K562 treated with DMSO at 1 percent for 24 hours (cell line): Measurements from ENCODE around the gene GLIPR1L1. TPM values are rescaled to one million over a fixed set of nuclear protein-coding genes. Genes with fewer than 3 reads are reported as not detected.

ENCODE experiments used
- total RNA-seq: library from RNA; unstranded; fragments of 300-600 nt; gene quantifications from 2 replicates; pipeline ENCODE4 v1.2.3, GENCODE V29; 2022; ENCODE audit warnings: low read depth; ENCODE audit not compliant: insufficient read depth

The GLIPR1L1 gene, protein sequence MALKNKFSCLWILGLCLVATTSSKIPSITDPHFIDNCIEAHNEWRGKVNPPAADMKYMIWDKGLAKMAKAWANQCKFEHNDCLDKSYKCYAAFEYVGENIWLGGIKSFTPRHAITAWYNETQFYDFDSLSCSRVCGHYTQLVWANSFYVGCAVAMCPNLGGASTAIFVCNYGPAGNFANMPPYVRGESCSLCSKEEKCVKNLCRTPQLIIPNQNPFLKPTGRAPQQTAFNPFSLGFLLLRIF
- not detected in 2 replicates for total RNA-seq

DNA sequence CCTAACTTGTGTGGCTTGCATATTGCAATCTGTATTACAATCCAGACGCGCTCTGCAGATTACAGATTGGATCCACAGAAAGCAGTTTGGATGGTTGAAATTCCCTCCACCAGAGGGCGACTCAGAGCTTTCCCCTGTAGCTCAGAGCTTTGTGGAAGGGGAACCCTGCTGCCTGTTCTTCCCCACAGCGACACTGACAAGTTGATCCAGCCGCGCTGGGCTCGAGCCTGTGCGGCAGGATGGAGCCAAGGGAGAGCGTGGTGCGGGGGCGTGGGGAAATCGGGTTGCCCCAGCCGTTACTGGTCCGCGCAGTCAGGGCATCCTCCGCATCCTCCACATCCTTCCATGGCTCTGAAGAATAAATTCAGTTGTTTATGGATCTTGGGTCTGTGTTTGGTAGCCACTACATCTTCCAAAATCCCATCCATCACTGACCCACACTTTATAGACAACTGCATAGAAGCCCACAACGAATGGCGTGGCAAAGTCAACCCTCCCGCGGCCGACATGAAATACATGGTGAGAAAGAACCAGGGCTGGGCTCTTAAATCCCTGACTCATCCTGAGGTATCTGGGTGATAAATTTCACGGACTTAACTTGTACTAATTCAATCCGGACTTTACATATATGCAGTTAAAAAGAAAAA is at the start of gene GLIPR1L1:
Gene GLIPR1L1, plus strand, starts transcription at position 287 of the 647 bp plus-strand sequence. Its CDS starts 59 bp downstream, at position 346.

DNA sequence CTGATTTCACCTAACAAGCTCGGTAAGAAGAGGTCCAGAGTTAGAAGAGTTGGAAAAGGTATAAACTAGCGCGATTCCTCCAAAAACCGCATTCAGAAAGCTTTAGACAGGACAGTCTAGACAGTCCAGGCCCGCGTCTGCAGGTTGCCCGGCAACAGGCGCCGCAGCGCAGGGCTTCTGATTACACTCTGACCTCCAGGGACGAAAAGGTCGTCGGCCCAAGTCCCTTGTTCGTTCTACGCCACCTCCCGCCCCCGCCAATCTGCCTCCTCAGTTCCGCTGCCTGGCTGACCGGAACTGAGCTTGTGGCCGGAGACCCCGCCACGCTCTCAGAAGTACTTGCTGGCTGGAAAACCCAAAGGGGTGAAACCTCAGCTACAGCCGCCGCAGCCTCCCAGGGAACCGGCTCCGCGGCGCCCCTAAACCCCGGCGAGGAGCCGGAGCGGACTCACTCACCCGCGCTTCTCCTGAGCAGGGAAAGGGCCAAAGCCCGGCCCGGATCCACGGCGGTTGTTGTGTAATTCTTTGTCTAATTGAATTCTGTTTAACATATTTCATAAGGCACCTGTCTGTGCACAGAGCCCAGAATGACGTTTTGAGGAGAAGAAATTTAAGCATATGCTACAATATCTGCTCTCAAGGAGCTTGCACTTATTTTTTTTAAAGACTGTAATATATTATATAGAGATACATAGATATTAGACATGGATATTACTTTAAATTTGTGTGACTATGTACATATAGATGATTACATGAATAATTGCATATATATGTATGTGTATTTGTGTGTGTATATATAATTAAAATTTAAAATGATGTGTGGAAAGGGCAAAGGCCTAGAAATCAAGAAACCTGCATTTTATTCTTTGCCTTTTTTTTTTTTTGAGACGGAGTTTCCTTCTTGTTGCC is 4.3 kb upstream of the GLIPR1L1 start, which contains the start of gene CAPS2:
Gene CAPS2, minus strand, starts transcription at position 407 of the 909 bp plus-strand sequence. CDS start 3,826 bp downstream, outside the sequence.

DNA sequence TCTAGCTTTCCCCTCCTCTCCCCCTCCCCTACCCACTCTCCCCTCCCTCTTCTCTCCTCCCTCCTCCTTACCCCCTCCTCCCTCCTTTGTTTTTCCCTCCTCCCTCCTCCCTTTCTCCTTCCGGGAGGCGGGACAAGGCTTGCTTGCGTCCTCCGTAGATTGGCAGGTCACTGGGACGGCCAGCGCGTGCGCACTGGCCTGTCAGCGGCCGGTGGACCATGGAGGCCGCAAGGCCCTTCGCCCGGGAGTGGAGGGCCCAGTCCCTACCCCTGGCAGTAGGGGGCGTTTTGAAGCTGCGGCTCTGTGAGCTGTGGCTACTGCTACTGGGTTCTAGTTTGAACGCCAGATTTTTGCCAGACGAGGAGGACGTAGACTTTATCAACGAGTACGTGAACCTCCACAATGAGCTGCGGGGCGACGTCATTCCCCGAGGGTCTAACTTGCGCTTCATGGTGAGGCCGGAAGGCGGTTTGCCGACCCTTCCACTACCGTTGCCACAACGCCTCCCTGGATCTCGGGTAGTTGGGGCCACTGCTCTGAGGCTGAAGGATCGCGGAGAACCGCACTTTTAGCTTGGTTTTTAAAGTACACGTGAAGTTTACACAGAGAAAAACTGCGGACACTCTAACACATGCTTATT is 56.5 kb downstream of the GLIPR1L1 start, which contains the start of gene GLIPR1L2:
Gene GLIPR1L2, plus strand, starts transcription at position 191 of the 640 bp plus-strand sequence. Its CDS starts 28 bp downstream, at position 219.

Other genes with a start within 250 kb of the GLIPR1L1 start
- not detected in 2 replicates for gene KCNC2, start 124.8 kb upstream of the GLIPR1L1 start, total RNA-seq
- gene CAPS2, start 4.3 kb upstream of the GLIPR1L1 start, total RNA-seq = 0.68 and 3.4 TPM in 2 replicates
- not detected in 2 replicates for gene GLIPR1L2, start 56.4 kb downstream of the GLIPR1L1 start, total RNA-seq
- gene GLIPR1, start 146.1 kb downstream of the GLIPR1L1 start, total RNA-seq = 1.3 and 1.7 TPM in 2 replicates
- gene KRR1, start 176.9 kb downstream of the GLIPR1L1 start, total RNA-seq = 5.8 and 14.2 TPM in 2 replicates